A549 (cell line): ENCODE measurements around the gene QPRT. TPM values are rescaled to one million over a fixed set of nuclear protein-coding genes. Genes with fewer than 3 reads are reported as not detected.

Experiments used
- ATAC-seq, 2 experiments: fragments of 200-7000 bp in 1 of 2; fragments of >200 bp in 1 of 2; cut with Nextera tagmentation in 1 of 2; cut with Tn5 transposase in 1 of 2; 3 replicates each; pipeline versions ENCODE4 v1.8.0 to v1.9.1; 2018 to 2020; ENCODE audit warnings: mild to moderate bottlenecking in 1 of 2, moderate library complexity in 1 of 2
- CTCF ChIA-PET: fragments of 300-600 bp; sonication (Branson Sonifier 250); formaldehyde crosslinking; extraction: SDS; loops from one replicate; lab custom pipeline; 2021; ENCODE audit warnings: antibody characterized with exemption, inconsistent platforms; lab: Yijun Ruan, JAX
- POLR2A ChIA-PET: fragments of 350-600 bp; formaldehyde crosslinking; extraction: SDS; loops from one replicate; lab custom pipeline; 2021; ENCODE audit warnings: antibody characterized with exemption, inconsistent platforms; lab: Yijun Ruan, JAX
- DNase-seq, 2 experiments: peaks; one replicate each; pipeline versions ENCODE4 v3.0.0 to v3.0.0-alpha.2; 2011 to 2016; ENCODE audit warnings: low read depth in 1 of 2, low spot score in 1 of 2
- FAIRE-seq: peaks from 2 replicates; lab custom pipeline; 2011; peaks lifted over from hg19 to GRCh38; lab: Jason Lieb, UNC
- H3K27ac ChIP-seq, 2 experiments: fragments of >200 bp; sonication (Bioruptor Twin); formaldehyde crosslinking; 3 replicates each; pipeline ENCODE4 v1.5.1; 2016 to 2017
- H3K4me1 ChIP-seq: fragments of >200 bp; sonication (Bioruptor Twin); formaldehyde crosslinking; 3 replicates; pipeline ENCODE4 v1.6.1; 2016
- H3K4me2 ChIP-seq: fragments of >200 bp; sonication (Bioruptor Twin); formaldehyde crosslinking; 3 replicates; pipeline ENCODE4 v1.6.1; 2016
- H3K4me3 ChIP-seq: fragments of >200 bp; sonication (Bioruptor Twin); formaldehyde crosslinking; 3 replicates; pipeline ENCODE4 v1.5.1; 2016
- H3K9me3 ChIP-seq: fragments of >200 bp; sonication (Bioruptor Twin); formaldehyde crosslinking; 3 replicates; pipeline ENCODE4 v1.6.1; 2016
- CBX8 ChIP-seq: fragments of 200-600 bp; sonication (generic); IDR thresholded peaks from 2 replicates; pipeline ENCODE4 v1.6.1; 2016
- CEBPB ChIP-seq, 2 experiments: fragments of >200 bp in 1 of 2; sonication (Bioruptor Twin) in 1 of 2; formaldehyde crosslinking in 1 of 2; IDR thresholded peaks; 2 replicates each; pipeline ENCODE4 v1.6.1; 2012 to 2016
- CHD2 ChIP-seq: fragments of 150-350 bp; IDR thresholded peaks from 2 replicates; pipeline ENCODE4 v1.6.1; 2014; ENCODE audit warnings: low read length; ENCODE audit not compliant: partially characterized antibody
- CHD4 ChIP-seq: fragments of 200-600 bp; sonication (generic); IDR thresholded peaks from 2 replicates; pipeline ENCODE4 v1.6.1; 2016; ENCODE audit warnings: antibody characterized with exemption, mild to moderate bottlenecking, borderline replicate concordance
- EHF ChIP-seq: fragments of 250-450 bp; sonication (Bioruptor Pico); IDR thresholded peaks from 2 replicates; pipeline ENCODE4 v1.5.0; 2020; ENCODE audit warnings: mild to moderate bottlenecking
- EP300 ChIP-seq, 2 experiments: fragments of >200 bp; sonication (Bioruptor Twin); formaldehyde crosslinking; IDR thresholded peaks; 2 replicates in 1 of 2; 3 replicates in 1 of 2; pipeline ENCODE4 v1.6.1; 2016 to 2017
- ESRRA ChIP-seq: fragments of 150-350 bp; IDR thresholded peaks from 2 replicates; pipeline ENCODE4 v1.6.1; 2014; ENCODE audit warnings: mild to moderate bottlenecking, low read length, borderline replicate concordance
- FOSB ChIP-seq: fragments of 250-450 bp; sonication (Bioruptor Pico); IDR thresholded peaks from 2 replicates; pipeline ENCODE4 v1.5.0; 2020; ENCODE audit warnings: mild to moderate bottlenecking, moderate library complexity
- FOSL2 ChIP-seq, 2 experiments: fragments of 450-650 bp in 1 of 2; fragments of >200 bp in 1 of 2; sonication (Bioruptor Twin) in 1 of 2; formaldehyde crosslinking; IDR thresholded peaks; 2 replicates each; pipeline versions ENCODE4 v1.5.0 to v1.6.1; 2016 to 2020; ENCODE audit warnings: mild to moderate bottlenecking in 1 of 2, moderate library complexity in 1 of 2
- FOXS1 ChIP-seq: fragments of 250-450 bp; sonication (Bioruptor Pico); IDR thresholded peaks from 2 replicates; pipeline ENCODE4 v1.5.0; 2020; ENCODE audit warnings: mild to moderate bottlenecking, moderate library complexity
- HDAC2 ChIP-seq: fragments of 200-600 bp; sonication (generic); IDR thresholded peaks from 2 replicates; pipeline ENCODE4 v1.6.1; 2016
- HEYL ChIP-seq: fragments of 250-450 bp; sonication (Bioruptor Pico); IDR thresholded peaks from 2 replicates; pipeline ENCODE4 v1.8.0; 2021; ENCODE audit warnings: mild to moderate bottlenecking, moderate library complexity
- HOXB5 ChIP-seq: fragments of 250-450 bp; sonication (Bioruptor Pico); IDR thresholded peaks from 2 replicates; pipeline ENCODE4 v1.5.0; 2020; ENCODE audit warnings: mild to moderate bottlenecking, moderate library complexity
- JUNB ChIP-seq: fragments of >200 bp; sonication (Bioruptor Twin); formaldehyde crosslinking; IDR thresholded peaks from 2 replicates; pipeline ENCODE4 v1.6.1; 2016
- KDM1A ChIP-seq: fragments of 200-600 bp; sonication (generic); IDR thresholded peaks from 2 replicates; pipeline ENCODE4 v1.6.1; 2016; ENCODE audit warnings: low read depth, mild to moderate bottlenecking
- KDM5A ChIP-seq: fragments of 200-600 bp; sonication (generic); IDR thresholded peaks from 2 replicates; pipeline ENCODE4 v1.6.1; 2016; ENCODE audit warnings: antibody characterized with exemption, mild to moderate bottlenecking
- MAFK ChIP-seq: fragments of 450-650 bp; IDR thresholded peaks from 2 replicates; pipeline ENCODE4 v1.6.1; 2014; ENCODE audit not compliant: partially characterized antibody
- MAX ChIP-seq: IDR thresholded peaks from 2 replicates; pipeline ENCODE4 v1.6.1; 2012
- MAZ ChIP-seq: fragments of 150-350 bp; IDR thresholded peaks from 2 replicates; pipeline ENCODE4 v1.6.1; 2014; ENCODE audit warnings: antibody characterized with exemption, low read depth, low read length, borderline replicate concordance
- MYC ChIP-seq: IDR thresholded peaks from 2 replicates; pipeline ENCODE4 v1.6.1; 2012; ENCODE audit warnings: mild to moderate bottlenecking, inconsistent platforms, low read length, improper control_type of control experiment, borderline replicate concordance
- NFE2L2 ChIP-seq: fragments of 150-350 bp; conservative IDR thresholded peaks from 2 replicates; pipeline ENCODE4 v1.6.1; 2014; ENCODE audit warnings: low read length
- PBX3 ChIP-seq: IDR thresholded peaks from 2 replicates; pipeline ENCODE4 v1.6.1; 2012
- RAD21 ChIP-seq, 2 experiments: fragments of >200 bp in 1 of 2; sonication (Bioruptor Twin) in 1 of 2; formaldehyde crosslinking in 1 of 2; IDR thresholded peaks in 1 of 2; conservative IDR thresholded peaks in 1 of 2; 2 replicates in 1 of 2; 3 replicates in 1 of 2; pipeline ENCODE4 v1.6.1; 2012 to 2018; ENCODE audit warnings: inconsistent platforms in 1 of 2
- RNF2 ChIP-seq: fragments of 200-600 bp; sonication (generic); IDR thresholded peaks from 2 replicates; pipeline ENCODE4 v1.6.1; 2016; ENCODE audit warnings: low read depth, mild to moderate bottlenecking, antibody characterized with exemption, moderate library complexity, borderline replicate concordance
- SMC3 ChIP-seq: fragments of >200 bp; sonication (Bioruptor Twin); formaldehyde crosslinking; IDR thresholded peaks from 3 replicates; pipeline ENCODE4 v1.6.1; 2018; ENCODE audit warnings: inconsistent platforms
- SREBF2 ChIP-seq: fragments of 450-650 bp; IDR thresholded peaks from 2 replicates; pipeline ENCODE4 v1.6.1; 2014; ENCODE audit warnings: mild to moderate bottlenecking, moderate library complexity
- TP53 ChIP-seq: fragments of 250-450 bp; sonication (Bioruptor Pico); IDR thresholded peaks from 2 replicates; pipeline ENCODE4 v1.5.0; 2021; ENCODE audit warnings: mild to moderate bottlenecking, moderate library complexity
- ZC3H11A ChIP-seq: fragments of 450-650 bp; IDR thresholded peaks from 2 replicates; pipeline ENCODE4 v1.6.1; 2014; ENCODE audit warnings: antibody characterized with exemption, mild to moderate bottlenecking
- ZSCAN20 ChIP-seq: fragments of 250-450 bp; sonication (Bioruptor Pico); IDR thresholded peaks from 2 replicates; pipeline ENCODE4 v1.8.0; 2022; ENCODE audit warnings: mild to moderate bottlenecking, moderate library complexity
- WGBS: methylation state at CpG from one replicate; pipeline ENCODE4 v1.1.6; 2017; ENCODE audit errors: missing lambda C conversion rate; 5-methylcytosine and 5-hydroxymethylcytosine counted together
- polyA plus RNA-seq, 4 experiments: library from polyadenylated mRNA; depleted of rRNA in 3 of 4; stranded (reverse); fragments of >200 nt; fragmentation: RNase III in 1 of 4; extraction: RNeasy Plus Mini Kit Qiagen cat#74134 plus additional on column Dnase treatment in 1 of 4; gene quantifications; 2 replicates in 3 of 4; 3 replicates in 1 of 4; pipeline ENCODE4 v1.2.3, GENCODE V29; 2011 to 2017
- TF ChIP-seq, protein P1 (sequence below): fragments of >200 bp; sonication (Bioruptor Twin); formaldehyde crosslinking; IDR thresholded peaks from 2 replicates; pipeline ENCODE4 v1.6.1; 2016
- TF ChIP-seq, protein P2 (sequence below): fragments of 250-450 bp; sonication (Bioruptor Pico); IDR thresholded peaks from 2 replicates; pipeline ENCODE4 v1.5.0; 2020; ENCODE audit warnings: low read depth, mild to moderate bottlenecking, moderate library complexity
- TF ChIP-seq, protein P3 (sequence below): fragments of 200-600 bp; sonication (generic); IDR thresholded peaks from 2 replicates; pipeline ENCODE4 v1.6.1; 2016; ENCODE audit warnings: antibody characterized with exemption, mild to moderate bottlenecking, moderate library complexity

Gene QPRT
- polyA plus RNA-seq, 2 of the 4 experiments (the other 2 are of a cell fraction): 1.7 to 2.1 TPM

DNA sequence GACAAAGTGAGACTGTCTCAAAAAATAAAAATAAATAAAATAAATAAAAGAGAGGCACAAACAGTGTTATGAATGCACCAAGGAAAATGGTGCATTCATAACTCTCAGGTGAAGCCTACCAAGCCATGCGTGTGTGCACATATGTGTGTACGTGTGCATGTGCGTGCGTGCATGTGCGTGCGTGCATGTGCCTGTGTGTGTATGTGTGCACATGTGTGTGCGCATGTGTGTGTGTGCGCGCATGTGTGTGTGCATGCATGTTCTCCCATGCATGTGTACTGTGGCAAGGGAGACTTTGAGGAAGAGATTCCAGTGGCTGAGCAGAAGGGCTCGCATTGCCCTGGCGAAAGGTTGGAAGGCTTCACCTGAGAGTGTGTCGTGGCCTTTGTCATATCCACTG, 11.2 kb upstream of the QPRT start:
- Histone ChIP-seq H3K4me1 (peaks cover 6% of the 10 kb centered on the region; the same call in 1 of the 3 replicates), H3K4me3 (no peak overlapping the region), H3K4me2 (no peak overlapping the region), H3K27ac (no peak overlapping the region), H3K9me3 (no peaks in the 10 kb centered on the region)
- ATAC-seq (no peak), FAIRE-seq (no peak), DNase-seq (no peak)
- POLR2A ChIA-PET: no interaction called here
- 94% methylated on average over 12 of the region's 12 CpGs for WGBS
- TF ChIP-seq ESRRA (no peak), MAFK (no peak), HEYL (CRISPR knock-in tag) (no peak), SMC3 (no peak), FOSL2 (IDR thresholded peaks at IDR 0.05) (no peak), FOSL2 (CRISPR knock-in tag; IDR thresholded peaks at IDR 0.05) (no peak), MAZ (no peak), ZC3H11A (no peak), KDM5A (no peak), KDM1A (no peak), TP53 (no peak)
- TF ChIP-seq, protein P1, sequence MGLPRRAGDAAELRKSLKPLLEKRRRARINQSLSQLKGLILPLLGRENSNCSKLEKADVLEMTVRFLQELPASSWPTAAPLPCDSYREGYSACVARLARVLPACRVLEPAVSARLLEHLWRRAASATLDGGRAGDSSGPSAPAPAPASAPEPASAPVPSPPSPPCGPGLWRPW: no peak
- TF ChIP-seq, protein P2, sequence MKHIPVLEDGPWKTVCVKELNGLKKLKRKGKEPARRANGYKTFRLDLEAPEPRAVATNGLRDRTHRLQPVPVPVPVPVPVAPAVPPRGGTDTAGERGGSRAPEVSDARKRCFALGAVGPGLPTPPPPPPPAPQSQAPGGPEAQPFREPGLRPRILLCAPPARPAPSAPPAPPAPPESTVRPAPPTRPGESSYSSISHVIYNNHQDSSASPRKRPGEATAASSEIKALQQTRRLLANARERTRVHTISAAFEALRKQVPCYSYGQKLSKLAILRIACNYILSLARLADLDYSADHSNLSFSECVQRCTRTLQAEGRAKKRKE (CRISPR knock-in tag): no peak
- CTCF ChIA-PET: interaction anchor here (0.6 kb wide), 1 partner anchor 120 kb away, joined by 4 read pairs; no protein-coding TSS in a partner anchor

DNA sequence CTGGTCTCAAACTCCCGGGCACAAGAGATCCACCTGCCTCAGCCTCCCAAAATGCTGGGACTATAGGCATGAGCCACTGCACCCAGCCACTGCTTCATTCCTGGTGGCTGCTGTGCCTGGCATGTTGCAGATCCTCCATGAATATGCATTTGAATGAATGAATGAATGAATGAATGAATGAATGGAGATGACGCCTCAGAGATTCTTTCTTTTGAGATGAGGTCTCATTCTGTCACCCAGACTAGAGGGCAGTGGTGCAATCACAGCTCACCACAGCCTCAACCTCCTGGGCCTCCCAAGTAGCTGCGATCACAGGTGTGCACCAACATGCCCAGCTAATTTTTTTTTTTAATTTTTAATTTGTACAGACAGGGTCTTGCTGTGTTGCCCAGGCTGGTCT, 10.7 kb upstream of the QPRT start:
- ChIA-PET POLR2A (no interaction called here), CTCF (interaction anchor here (0.6 kb wide), 1 partner anchor 121 kb away, joined by 4 read pairs; no protein-coding TSS in a partner anchor)
- H3K9me3 ChIP-seq: no peaks in the 10 kb centered on the region
- ATAC-seq (no peak), DNase-seq (no peak), FAIRE-seq (no peak)
- H3K27ac ChIP-seq: no peak overlapping the region
- no peak overlapping the region for H3K4me3 ChIP-seq
- TF ChIP-seq HOXB5 (CRISPR knock-in tag): no peak
- TF ChIP-seq FOXS1 (CRISPR knock-in tag): no peak
- TF ChIP-seq SREBF2: no peak
- TF ChIP-seq HEYL (CRISPR knock-in tag): no peak
- no peak for TF ChIP-seq JUNB
- TF ChIP-seq MAX: no peak
- no peak for TF ChIP-seq CEBPB (IDR thresholded peaks at IDR 0.05)
- 73% methylated on average over 3 of the region's 3 CpGs for WGBS
- no peak overlapping the region for H3K4me2 ChIP-seq
- H3K4me1 ChIP-seq: peaks cover 6% of the 10 kb centered on the region; the same call in 1 of the 3 replicates

DNA sequence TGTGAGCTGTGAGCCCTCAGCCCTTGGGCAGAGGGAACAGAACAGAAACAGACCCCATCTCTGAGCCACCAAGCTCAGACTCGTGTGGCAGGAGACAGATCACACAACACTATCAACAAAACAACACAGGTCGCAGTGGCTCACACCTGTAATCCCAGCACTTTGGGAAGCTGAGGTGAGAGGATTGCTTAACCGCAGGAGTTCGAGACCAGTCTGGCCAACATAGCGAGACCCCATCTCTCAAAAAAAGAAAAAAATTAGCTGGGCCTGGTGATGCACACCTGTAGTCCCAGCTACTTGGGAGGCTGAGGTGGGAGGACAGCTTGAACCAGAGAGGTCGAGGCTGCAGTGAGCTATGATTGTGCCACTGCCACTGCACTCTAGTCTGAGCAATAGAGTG, 5.5 kb upstream of the QPRT start:
- CTCF ChIA-PET: interaction anchor here (0.7 to 4.7 kb wide), 4 partner anchors 11 to 26 kb away, joined by 3 to 29 read pairs (median 14); no protein-coding TSS in a partner anchor
- no peak for ATAC-seq
- 69% methylated on average over 6 of the region's 6 CpGs for WGBS
- no peak for TF ChIP-seq HDAC2
- TF ChIP-seq MAFK: no peak
- TF ChIP-seq, protein P3, sequence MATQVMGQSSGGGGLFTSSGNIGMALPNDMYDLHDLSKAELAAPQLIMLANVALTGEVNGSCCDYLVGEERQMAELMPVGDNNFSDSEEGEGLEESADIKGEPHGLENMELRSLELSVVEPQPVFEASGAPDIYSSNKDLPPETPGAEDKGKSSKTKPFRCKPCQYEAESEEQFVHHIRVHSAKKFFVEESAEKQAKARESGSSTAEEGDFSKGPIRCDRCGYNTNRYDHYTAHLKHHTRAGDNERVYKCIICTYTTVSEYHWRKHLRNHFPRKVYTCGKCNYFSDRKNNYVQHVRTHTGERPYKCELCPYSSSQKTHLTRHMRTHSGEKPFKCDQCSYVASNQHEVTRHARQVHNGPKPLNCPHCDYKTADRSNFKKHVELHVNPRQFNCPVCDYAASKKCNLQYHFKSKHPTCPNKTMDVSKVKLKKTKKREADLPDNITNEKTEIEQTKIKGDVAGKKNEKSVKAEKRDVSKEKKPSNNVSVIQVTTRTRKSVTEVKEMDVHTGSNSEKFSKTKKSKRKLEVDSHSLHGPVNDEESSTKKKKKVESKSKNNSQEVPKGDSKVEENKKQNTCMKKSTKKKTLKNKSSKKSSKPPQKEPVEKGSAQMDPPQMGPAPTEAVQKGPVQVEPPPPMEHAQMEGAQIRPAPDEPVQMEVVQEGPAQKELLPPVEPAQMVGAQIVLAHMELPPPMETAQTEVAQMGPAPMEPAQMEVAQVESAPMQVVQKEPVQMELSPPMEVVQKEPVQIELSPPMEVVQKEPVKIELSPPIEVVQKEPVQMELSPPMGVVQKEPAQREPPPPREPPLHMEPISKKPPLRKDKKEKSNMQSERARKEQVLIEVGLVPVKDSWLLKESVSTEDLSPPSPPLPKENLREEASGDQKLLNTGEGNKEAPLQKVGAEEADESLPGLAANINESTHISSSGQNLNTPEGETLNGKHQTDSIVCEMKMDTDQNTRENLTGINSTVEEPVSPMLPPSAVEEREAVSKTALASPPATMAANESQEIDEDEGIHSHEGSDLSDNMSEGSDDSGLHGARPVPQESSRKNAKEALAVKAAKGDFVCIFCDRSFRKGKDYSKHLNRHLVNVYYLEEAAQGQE: no peak
- no peak for TF ChIP-seq CHD4
- no peak for TF ChIP-seq PBX3
- no peak for TF ChIP-seq HOXB5 (CRISPR knock-in tag)
- no peak for TF ChIP-seq EP300 (IDR thresholded peaks at IDR 0.05)
- TF ChIP-seq NFE2L2: no peak
- no peak for TF ChIP-seq CBX8
- no peak for TF ChIP-seq FOSB (CRISPR knock-in tag)
- no peak for TF ChIP-seq RAD21 (conservative IDR thresholded peaks at IDR 0.05 in 1 of 2, IDR thresholded peaks at IDR 0.05 in 1 of 2)
- TF ChIP-seq ZSCAN20 (CRISPR knock-in tag): no peak
- TF ChIP-seq EHF (CRISPR knock-in tag): no peak
- TF ChIP-seq CHD2: no peak
- no peak for TF ChIP-seq MYC
- no peak for TF ChIP-seq HEYL (CRISPR knock-in tag)
- no peak for TF ChIP-seq RNF2
- Histone ChIP-seq H3K4me3 (no peak overlapping the region), H3K27ac (no peak overlapping the region), H3K9me3 (no peaks in the 10 kb centered on the region), H3K4me1 (peaks cover 6% of the 10 kb centered on the region; the same call in 1 of the 3 replicates), H3K4me2 (no peak overlapping the region)
- POLR2A ChIA-PET: no interaction called here
- FAIRE-seq: no peak
- no peak for DNase-seq
